Suprapubic skin (tissue), 4 donors: ENCODE results near the gene C1orf198.

ENCODE experiments used
- POLR2A ChIP-seq, 2 donors: fragments of 450-650 bp; IDR thresholded peaks; one replicate each; pipeline ENCODE4 v1.6.1; 2017; ENCODE audit warnings: antibody characterized with exemption in 2 of 2, mild to moderate bottlenecking in 2 of 2, moderate library complexity in 2 of 2
- POLR2AphosphoS5 ChIP-seq, 3 donors: sonication (generic); formaldehyde crosslinking; IDR thresholded peaks; one replicate each; pipeline ENCODE4 v1.6.1; 2017; ENCODE audit warnings: antibody characterized with exemption in 3 of 3
- TF ChIP-seq, protein P1 (sequence below), 2 donors: fragments of 200-600 bp in 1 of 2; fragments of 450-650 bp in 1 of 2; sonication (generic) in 1 of 2; IDR thresholded peaks; one replicate each; pipeline ENCODE4 v1.5.1; 2016 to 2019; ENCODE audit warnings: antibody characterized with exemption in 2 of 2, mild to moderate bottlenecking in 1 of 2, moderate library complexity in 1 of 2

DNA sequence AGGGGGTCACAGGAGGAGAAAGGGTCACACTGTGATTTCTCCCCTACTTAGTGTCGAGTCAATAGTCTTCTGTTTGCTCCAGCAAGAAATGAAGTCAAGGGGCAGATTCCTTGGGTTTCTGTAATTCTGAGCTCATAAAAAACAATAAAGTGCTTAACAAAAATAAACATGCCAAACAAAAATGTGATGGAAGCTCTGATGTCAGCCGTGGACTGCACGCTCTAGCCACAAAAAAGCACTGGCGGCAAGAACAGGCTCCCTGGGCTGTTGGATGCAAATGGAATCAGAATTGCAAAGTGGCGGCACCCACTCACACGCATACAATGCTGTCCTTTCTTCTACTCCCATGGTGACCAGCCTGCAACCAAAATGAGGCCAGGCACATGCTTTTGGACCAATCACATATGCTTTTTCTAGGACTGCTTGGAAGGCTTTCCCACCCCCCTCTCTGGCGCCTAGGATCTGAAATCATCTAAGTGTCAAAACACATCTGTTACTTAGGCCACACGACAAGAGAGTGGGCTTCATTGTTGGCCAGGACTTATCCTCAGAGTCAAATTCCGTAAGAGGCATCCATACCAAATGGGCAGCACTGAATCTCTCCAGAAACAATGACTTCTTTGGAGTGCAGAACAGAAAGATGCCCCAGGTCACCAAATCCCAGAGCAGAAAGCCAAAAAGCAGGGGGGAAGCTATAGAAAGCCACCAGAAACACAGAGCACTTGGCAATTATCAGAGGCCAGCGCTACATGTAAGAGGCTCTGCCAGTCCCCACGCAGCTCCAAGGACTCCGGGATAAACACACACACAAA, 9.2 kb downstream of the C1orf198 start:
- TF ChIP-seq, protein P1, sequence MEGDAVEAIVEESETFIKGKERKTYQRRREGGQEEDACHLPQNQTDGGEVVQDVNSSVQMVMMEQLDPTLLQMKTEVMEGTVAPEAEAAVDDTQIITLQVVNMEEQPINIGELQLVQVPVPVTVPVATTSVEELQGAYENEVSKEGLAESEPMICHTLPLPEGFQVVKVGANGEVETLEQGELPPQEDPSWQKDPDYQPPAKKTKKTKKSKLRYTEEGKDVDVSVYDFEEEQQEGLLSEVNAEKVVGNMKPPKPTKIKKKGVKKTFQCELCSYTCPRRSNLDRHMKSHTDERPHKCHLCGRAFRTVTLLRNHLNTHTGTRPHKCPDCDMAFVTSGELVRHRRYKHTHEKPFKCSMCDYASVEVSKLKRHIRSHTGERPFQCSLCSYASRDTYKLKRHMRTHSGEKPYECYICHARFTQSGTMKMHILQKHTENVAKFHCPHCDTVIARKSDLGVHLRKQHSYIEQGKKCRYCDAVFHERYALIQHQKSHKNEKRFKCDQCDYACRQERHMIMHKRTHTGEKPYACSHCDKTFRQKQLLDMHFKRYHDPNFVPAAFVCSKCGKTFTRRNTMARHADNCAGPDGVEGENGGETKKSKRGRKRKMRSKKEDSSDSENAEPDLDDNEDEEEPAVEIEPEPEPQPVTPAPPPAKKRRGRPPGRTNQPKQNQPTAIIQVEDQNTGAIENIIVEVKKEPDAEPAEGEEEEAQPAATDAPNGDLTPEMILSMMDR (IDR thresholded peaks at IDR 0.05), result no peak
- TF ChIP-seq POLR2AphosphoS5 (IDR thresholded peaks at IDR 0.05), result peak in 1 of 3 donors; percentile 9
- TF ChIP-seq POLR2A (IDR thresholded peaks at IDR 0.05), result no peak
